Stimulated activated CD4-positive, alpha-beta T cell treated with anti-CD3 and anti-CD28 coated beads, TNF-alpha, amount 100 ng/mL, for 48 hours (primary cell): ENCODE measurements around the gene THAP5.

Experiments used
- DNase-seq, 3 donors: peaks; one replicate each; pipeline ENCODE4 v3.0.0-alpha.2; 2020; ENCODE audit warnings: low read depth in 3 of 3

THAP5 gene

GRCh38 chr7:108569381-108570145 is at the start of gene THAP5, which contains the start of gene DNAJB9:
Gene THAP5, minus strand, starts transcription at chr7:108569706. Its CDS starts 137 bp downstream, at chr7:108569569.
Gene DNAJB9, plus strand, starts transcription at chr7:108569874. Its CDS starts 1,853 bp downstream, at chr7:108571727.
- peak; percentile 96 to 99 (median 97) for DNase-seq

- DNase-seq = no peak
Observed at GRCh38 chr7:108618056-108618455, 48.5 kb upstream of the THAP5 start.

- no peak for DNase-seq
Observed at GRCh38 chr7:108614896-108615295, 45.4 kb upstream of the THAP5 start.

- no peak for DNase-seq
Observed at GRCh38 chr7:108613949-108614381, 44.5 kb upstream of the THAP5 start.

GRCh38 chr7:108613147-108613948 is 43.8 kb upstream of the THAP5 start:
- DNase-seq = no peak

GRCh38 chr7:108611268-108611667 is 41.8 kb upstream of the THAP5 start:
- DNase-seq = no peak

GRCh38 chr7:108609643-108610042 is 40.1 kb upstream of the THAP5 start:
- DNase-seq = no peak

GRCh38 chr7:108605559-108606201 is 36.2 kb upstream of the THAP5 start:
- no peak for DNase-seq

- no peak for DNase-seq
Observed at GRCh38 chr7:108604307-108605077, 35.0 kb upstream of the THAP5 start.

- DNase-seq = no peak
Observed at GRCh38 chr7:108603656-108604306, 34.3 kb upstream of the THAP5 start.

- DNase-seq = no peak
Observed at GRCh38 chr7:108600399-108600798, 30.9 kb upstream of the THAP5 start.

- no peak for DNase-seq
Observed at GRCh38 chr7:108598914-108599580, 29.5 kb upstream of the THAP5 start.

GRCh38 chr7:108598153-108598552 is 28.6 kb upstream of the THAP5 start:
- DNase-seq = no peak

- DNase-seq = no peak
Observed at GRCh38 chr7:108596560-108596959, 27.1 kb upstream of the THAP5 start.

GRCh38 chr7:108592646-108593201 is 23.2 kb upstream of the THAP5 start:
- no peak for DNase-seq

- DNase-seq = no peak
Observed at GRCh38 chr7:108590606-108591005, 21.1 kb upstream of the THAP5 start.

- DNase-seq = no peak
Observed at GRCh38 chr7:108589874-108590273, 20.4 kb upstream of the THAP5 start.

- DNase-seq = no peak
Observed at GRCh38 chr7:108589199-108589598, 19.7 kb upstream of the THAP5 start.

GRCh38 chr7:108586274-108586710 is 16.8 kb upstream of the THAP5 start:
- no peak for DNase-seq

GRCh38 chr7:108585843-108586242 is 16.3 kb upstream of the THAP5 start:
- DNase-seq = no peak
